ENCODE measurements around the gene ADGRG3. TPM values are rescaled to one million over a fixed set of nuclear protein-coding genes. Genes with fewer than 3 reads are reported as not detected.
A peak's percentile ranks its signal among the peaks of the same experiment; 100 is the strongest.

The ADGRG3 gene
- total RNA-seq, 1 experiment from 2014 or later, result 0.46 TPM

DNA sequence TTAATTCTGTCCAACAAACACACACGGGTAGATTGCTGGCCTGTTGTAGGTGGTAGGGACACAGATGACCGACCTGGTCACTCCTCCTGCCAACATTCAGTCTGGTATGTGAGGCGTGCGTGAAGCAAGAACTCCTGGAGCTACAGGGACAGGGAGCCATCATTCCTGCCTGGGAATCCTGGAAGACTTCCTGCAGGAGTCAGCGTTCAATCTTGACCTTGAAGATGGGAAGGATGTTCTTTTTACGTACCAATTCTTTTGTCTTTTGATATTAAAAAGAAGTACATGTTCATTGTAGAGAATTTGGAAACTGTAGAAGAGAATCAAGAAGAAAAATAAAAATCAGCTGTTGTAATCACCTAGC lies 3.5 kb upstream of the ADGRG3 start:
- Mint-ChIP-seq H3K9me3 (no peaks in the 10 kb centered on the region), H3K4me3 (no peak overlapping the region; a peak in 1 of 5 replicates), H3K27me3 (ENCODE audit: low read depth) (no peaks in the 10 kb centered on the region; the same call in 1 of the 2 replicates), H3K4me1 (peaks cover 0 to 3% of the 10 kb centered on the region in 2 experiments; a peak in 1 of 4 replicates), H3K27ac (no peak overlapping the region; a peak in 1 of 7 replicates), H3K36me3 (ENCODE audit: insufficient read depth in 1 of 3, low read depth in 3 of 3) (no peaks in the 10 kb centered on the region; a peak in 1 of 7 replicates)
- 0 out of 2 replicates have a peak, but pooled peaks cover 1% of the 10 kb centered on the region for H3K27me3 ChIP-seq (ENCODE audit: insufficient read depth, low read length)
- no peaks in the 10 kb centered on the region for H3K4me1 ChIP-seq (ENCODE audit: insufficient read depth, low read length)
- no peaks in the 10 kb centered on the region for H3K23me2 ChIP-seq (ENCODE audit: insufficient read length, low read depth, low read length, poor library complexity, severe bottlenecking)
- H3K9ac ChIP-seq (ENCODE audit: extremely low read depth, insufficient read length, low read length), result no peak overlapping the region
- no peak overlapping the region for H3K18ac ChIP-seq (ENCODE audit: insufficient read length, low read depth, low read length)
- H2BK5ac ChIP-seq (ENCODE audit: insufficient read length, low read length), result no peak overlapping the region
- no peak overlapping the region for H3K27ac ChIP-seq (ENCODE audit: insufficient read length, low read depth, low read length)
- no peak overlapping the region for H3K56ac ChIP-seq (ENCODE audit: insufficient read length, low read depth, low read length)
- H4K8ac ChIP-seq (replicated peaks; ENCODE audit: insufficient read length, low read depth, low read length), result no peak overlapping the region
- H2AK5ac ChIP-seq (ENCODE audit: insufficient read length, low read length), result no peak overlapping the region
- no peak overlapping the region for H2AFZ ChIP-seq (ENCODE audit: low read length)
- no peak overlapping the region for H2BK12ac ChIP-seq (ENCODE audit: insufficient read length, low read depth, low read length)
- H3K14ac ChIP-seq (ENCODE audit: insufficient read depth, low read length), result no peak overlapping the region
- no peak overlapping the region for H4K91ac ChIP-seq (ENCODE audit: insufficient read length, low read depth, low read length)
- no peaks in the 10 kb centered on the region for H3K9me3 ChIP-seq (ENCODE audit: control insufficient read depth, low read depth, low read length)
- H2BK20ac ChIP-seq (ENCODE audit: low read depth, low read length, poor library complexity, severe bottlenecking), result no peak overlapping the region
- no peaks in the 10 kb centered on the region for H4K20me1 ChIP-seq (ENCODE audit: control insufficient read depth, insufficient read depth, insufficient read length)
- no peak overlapping the region for H2BK15ac ChIP-seq (ENCODE audit: low read depth, low read length)
- no peak overlapping the region for H3T11ph ChIP-seq (ENCODE audit: low read length)
- H3K4me2 ChIP-seq (ENCODE audit: insufficient read depth, insufficient read length, low read length), result no peak overlapping the region
- DNase-seq, result no peak
- no peak overlapping the region for H3K23ac ChIP-seq (ENCODE audit: insufficient read length, low read depth, low read length)
- H3K79me2 ChIP-seq (ENCODE audit: insufficient read depth, low read length), result no peaks in the 10 kb centered on the region
- no CpG with 5 or more reads among the region's 6 CpGs for WGBS (ENCODE audit: extremely low coverage, insufficient read length, low lambda C conversion rate)
- no peak overlapping the region for H2BK120ac ChIP-seq (ENCODE audit: low read depth, low read length, poor library complexity, severe bottlenecking)
- no peaks in the 10 kb centered on the region for H3K79me1 ChIP-seq (ENCODE audit: insufficient read depth, low read depth, low read length, poor library complexity, severe bottlenecking)
- no peak overlapping the region for H3K4ac ChIP-seq (ENCODE audit: low read depth, low read length)
- no peak overlapping the region for H4K5ac ChIP-seq (ENCODE audit: insufficient read length, low read depth, low read length)
- TF ChIP-seq, protein P1, sequence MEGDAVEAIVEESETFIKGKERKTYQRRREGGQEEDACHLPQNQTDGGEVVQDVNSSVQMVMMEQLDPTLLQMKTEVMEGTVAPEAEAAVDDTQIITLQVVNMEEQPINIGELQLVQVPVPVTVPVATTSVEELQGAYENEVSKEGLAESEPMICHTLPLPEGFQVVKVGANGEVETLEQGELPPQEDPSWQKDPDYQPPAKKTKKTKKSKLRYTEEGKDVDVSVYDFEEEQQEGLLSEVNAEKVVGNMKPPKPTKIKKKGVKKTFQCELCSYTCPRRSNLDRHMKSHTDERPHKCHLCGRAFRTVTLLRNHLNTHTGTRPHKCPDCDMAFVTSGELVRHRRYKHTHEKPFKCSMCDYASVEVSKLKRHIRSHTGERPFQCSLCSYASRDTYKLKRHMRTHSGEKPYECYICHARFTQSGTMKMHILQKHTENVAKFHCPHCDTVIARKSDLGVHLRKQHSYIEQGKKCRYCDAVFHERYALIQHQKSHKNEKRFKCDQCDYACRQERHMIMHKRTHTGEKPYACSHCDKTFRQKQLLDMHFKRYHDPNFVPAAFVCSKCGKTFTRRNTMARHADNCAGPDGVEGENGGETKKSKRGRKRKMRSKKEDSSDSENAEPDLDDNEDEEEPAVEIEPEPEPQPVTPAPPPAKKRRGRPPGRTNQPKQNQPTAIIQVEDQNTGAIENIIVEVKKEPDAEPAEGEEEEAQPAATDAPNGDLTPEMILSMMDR (conservative IDR thresholded peaks at IDR 0.05), result 0 out of 3 replicates have a peak, but pooled peaks have one; percentile 3
